Osteoblast (primary cell): Measurements from ENCODE around the gene CFAP57. TPM values are rescaled to one million over a fixed set of nuclear protein-coding genes. Genes with fewer than 3 reads are reported as not detected.
A peak's percentile ranks its signal among the peaks of the same experiment; 100 is the strongest.

ENCODE experiments used
- DNase-seq: peaks from one replicate; pipeline ENCODE4 v3.0.0; 2011; ENCODE audit warnings: low spot score, mixed read lengths; ENCODE audit not compliant: insufficient read length; ENCODE audit errors: missing footprints
- H2AFZ ChIP-seq: 2 replicates; pipeline ENCODE4 v1.6.0; 2011; ENCODE audit warnings: mild to moderate bottlenecking, low read length
- H3K27ac ChIP-seq: 2 replicates; pipeline ENCODE4 v1.5.1; 2011; ENCODE audit warnings: mild to moderate bottlenecking, low read depth, low read length, moderate library complexity
- H3K27me3 ChIP-seq: 2 replicates; pipeline ENCODE4 v1.6.0; 2012; ENCODE audit warnings: mild to moderate bottlenecking, control low read depth, inconsistent platforms, low read length, moderate library complexity; ENCODE audit not compliant: insufficient read depth
- H3K36me3 ChIP-seq: 2 replicates; pipeline ENCODE4 v1.5.1; 2011; ENCODE audit warnings: mild to moderate bottlenecking, low read length, control low read depth, moderate library complexity; ENCODE audit not compliant: insufficient read depth
- H3K4me1 ChIP-seq: 2 replicates; pipeline ENCODE4 v1.5.1; 2011; ENCODE audit warnings: mild to moderate bottlenecking, low read length, control low read depth, moderate library complexity; ENCODE audit not compliant: insufficient read depth
- H3K4me2 ChIP-seq: 2 replicates; pipeline ENCODE4 v1.6.0; 2011; ENCODE audit warnings: mild to moderate bottlenecking, low read length; ENCODE audit not compliant: insufficient read depth
- H3K4me3 ChIP-seq: fragments of 200-600 bp; sonication (generic); 3 replicates; pipeline ENCODE4 v1.5.1; 2012; ENCODE audit warnings: mild to moderate bottlenecking, low read length, inconsistent platforms; ENCODE audit not compliant: insufficient read depth
- H3K79me2 ChIP-seq: 2 replicates; pipeline ENCODE4 v1.6.0; 2012; ENCODE audit warnings: mild to moderate bottlenecking, low read length, control low read depth, inconsistent platforms; ENCODE audit not compliant: insufficient read depth
- H3K9me3 ChIP-seq: 2 replicates; pipeline ENCODE4 v1.5.1; 2011; ENCODE audit warnings: low read depth, low read length, control low read depth
- H4K20me1 ChIP-seq: 2 replicates; pipeline ENCODE4 v1.6.0; 2012; ENCODE audit warnings: mild to moderate bottlenecking, low read length, control low read depth; ENCODE audit not compliant: insufficient read depth
- CTCF ChIP-seq: IDR thresholded peaks from 2 replicates; pipeline ENCODE4 v1.5.1; 2011; ENCODE audit warnings: mild to moderate bottlenecking, low read depth, low read length, moderate library complexity; ENCODE audit errors: extremely low read depth
- total RNA-seq: library from RNA; depleted of rRNA; stranded (reverse); fragments of >200 nt; gene quantifications from 2 replicates; pipeline ENCODE4 v1.2.3, GENCODE V29; 2012

The CFAP57 gene
- total RNA-seq, 1 donor, result under 0.01 TPM

DNA sequence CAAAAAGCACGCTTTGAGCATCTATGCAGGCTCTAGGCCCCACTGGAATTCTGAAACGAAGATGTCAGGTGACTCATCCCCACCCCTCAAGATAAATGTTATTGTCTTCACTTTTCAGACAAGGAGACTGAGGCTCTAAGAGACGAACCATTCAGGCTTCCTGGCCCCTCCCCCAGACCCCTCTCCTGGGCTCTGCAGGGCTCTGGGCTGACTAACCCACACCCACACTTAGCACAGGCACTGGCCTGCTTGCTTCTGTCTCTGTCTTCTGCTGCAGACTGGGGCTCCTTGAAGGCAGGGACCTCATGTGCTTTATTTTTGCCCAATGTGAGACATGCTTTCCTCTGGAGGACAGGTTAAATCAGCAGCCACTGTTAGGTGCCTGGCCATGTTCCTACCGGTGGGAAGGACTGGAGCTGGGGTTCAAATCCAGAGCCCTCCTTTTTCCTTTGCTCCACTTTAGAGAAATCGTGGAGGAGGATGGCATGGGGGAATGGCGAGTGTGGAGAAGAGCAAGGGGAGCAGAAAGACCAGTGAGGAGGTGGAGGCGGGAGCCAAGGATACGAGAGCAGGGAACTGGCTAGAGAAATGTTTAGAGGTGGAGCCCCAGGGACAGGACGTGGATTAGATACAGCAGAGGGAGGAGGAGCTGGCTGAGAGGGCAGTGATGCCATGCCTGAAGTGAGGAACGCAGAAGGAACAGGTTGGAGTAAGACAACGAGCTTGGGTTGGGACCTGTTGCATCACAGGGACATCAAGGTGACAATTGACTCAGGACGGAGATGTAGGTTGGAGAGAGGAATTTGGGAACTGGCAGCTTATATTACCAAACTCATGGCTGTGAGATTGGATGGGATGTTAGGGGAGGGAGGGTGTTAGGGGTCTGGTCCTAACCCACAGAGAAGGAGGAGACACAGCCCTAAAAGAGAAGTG lies 99.3 kb downstream of the CFAP57 start:
- Histone ChIP-seq H3K27me3 (peaks cover 11% of the 10 kb centered on the region), H3K36me3 (no peaks in the 10 kb centered on the region), H2AFZ (no peak overlapping the region), H4K20me1 (no peaks in the 10 kb centered on the region), H3K79me2 (no peaks in the 10 kb centered on the region), H3K4me2 (no peak overlapping the region), H3K27ac (no peak overlapping the region), H3K9me3 (no peaks in the 10 kb centered on the region), H3K4me1 (no peaks in the 10 kb centered on the region), H3K4me3 (no peak overlapping the region)
- TF ChIP-seq CTCF, result no peak
- DNase-seq, result no peak

DNA sequence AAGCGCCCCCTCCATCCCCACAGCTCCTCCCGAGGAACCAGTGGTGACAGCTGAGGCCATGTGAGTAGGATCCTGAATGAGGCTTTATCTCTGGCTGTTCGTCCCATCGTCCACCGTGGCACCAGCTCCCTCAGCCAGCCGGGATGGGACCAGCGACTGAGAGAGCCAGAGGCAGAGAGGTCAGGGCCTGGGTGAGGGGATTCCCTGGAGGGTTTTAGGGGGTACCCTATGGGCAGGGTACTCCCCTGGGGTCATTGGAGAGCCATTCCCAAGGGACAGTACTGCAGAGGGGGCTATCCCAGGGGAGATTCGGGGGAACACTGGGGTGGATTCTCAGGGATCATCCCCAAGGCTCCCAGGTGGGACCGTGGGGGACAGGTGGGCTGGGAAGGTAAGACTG lies 100.0 kb downstream of the CFAP57 start:
- TF ChIP-seq CTCF, result no peak
- no peak overlapping the region for H3K4me2 ChIP-seq

DNA sequence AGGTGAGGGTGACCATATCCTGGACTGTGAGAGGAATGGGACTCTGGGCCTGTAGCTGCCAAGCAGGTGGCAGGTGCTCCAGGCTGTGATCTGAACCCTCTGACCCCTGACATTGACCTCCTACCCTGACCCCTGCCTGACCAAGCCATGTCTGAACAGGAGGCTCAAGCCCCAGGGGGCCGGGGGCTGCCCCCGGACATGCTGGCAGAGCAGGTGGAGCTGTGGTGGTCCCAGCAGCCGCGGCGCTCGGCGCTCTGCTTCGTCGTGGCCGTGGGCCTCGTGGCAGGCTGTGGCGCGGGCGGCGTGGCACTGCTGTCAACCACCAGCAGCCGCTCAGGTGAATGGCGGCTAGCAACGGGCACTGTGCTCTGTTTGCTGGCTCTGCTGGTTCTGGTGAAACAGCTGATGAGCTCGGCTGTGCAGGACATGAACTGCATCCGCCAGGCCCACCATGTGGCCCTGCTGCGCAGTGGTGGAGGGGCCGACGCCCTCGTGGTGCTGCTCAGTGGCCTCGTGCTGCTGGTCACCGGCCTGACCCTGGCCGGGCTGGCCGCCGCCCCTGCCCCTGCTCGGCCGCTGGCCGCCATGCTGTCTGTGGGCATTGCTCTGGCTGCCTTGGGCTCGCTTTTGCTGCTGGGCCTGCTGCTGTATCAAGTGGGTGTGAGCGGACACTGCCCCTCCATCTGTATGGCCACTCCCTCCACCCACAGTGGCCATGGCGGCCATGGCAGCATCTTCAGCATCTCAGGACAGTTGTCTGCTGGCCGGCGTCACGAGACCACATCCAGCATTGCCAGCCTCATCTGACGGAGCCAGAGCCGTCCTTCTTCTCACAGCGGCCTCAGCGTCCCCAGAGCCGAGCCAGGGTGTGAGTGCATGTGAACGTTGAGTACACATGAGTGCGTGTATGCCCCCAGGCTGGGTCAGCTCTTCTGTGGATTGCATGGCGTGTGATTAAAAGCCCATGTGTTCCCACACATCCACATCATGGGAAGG lies 100.7 kb downstream of the CFAP57 start:
- DNase-seq, result no peak
- no peaks in the 10 kb centered on the region for H3K79me2 ChIP-seq
- H3K36me3 ChIP-seq, result no peaks in the 10 kb centered on the region
- H3K27ac ChIP-seq, result no peak overlapping the region
- H4K20me1 ChIP-seq, result no peaks in the 10 kb centered on the region
- peaks cover 11% of the 10 kb centered on the region for H3K27me3 ChIP-seq
- no peaks in the 10 kb centered on the region for H3K4me1 ChIP-seq
- H3K9me3 ChIP-seq, result no peaks in the 10 kb centered on the region
- H2AFZ ChIP-seq, result no peak overlapping the region
- H3K4me2 ChIP-seq, result no peak overlapping the region
- TF ChIP-seq CTCF, result no peak
- H3K4me3 ChIP-seq, result no peak overlapping the region

More for the DNA sequence above, 100.0 kb downstream of the CFAP57 start:
- Histone ChIP-seq H3K4me1 (no peaks in the 10 kb centered on the region), H3K4me3 (no peak overlapping the region), H3K9me3 (no peaks in the 10 kb centered on the region), H3K27me3 (peaks cover 11% of the 10 kb centered on the region), H3K27ac (no peak overlapping the region), H2AFZ (no peak overlapping the region), H4K20me1 (no peaks in the 10 kb centered on the region), H3K36me3 (no peaks in the 10 kb centered on the region), H3K79me2 (no peaks in the 10 kb centered on the region)
- no peak for DNase-seq

DNA sequence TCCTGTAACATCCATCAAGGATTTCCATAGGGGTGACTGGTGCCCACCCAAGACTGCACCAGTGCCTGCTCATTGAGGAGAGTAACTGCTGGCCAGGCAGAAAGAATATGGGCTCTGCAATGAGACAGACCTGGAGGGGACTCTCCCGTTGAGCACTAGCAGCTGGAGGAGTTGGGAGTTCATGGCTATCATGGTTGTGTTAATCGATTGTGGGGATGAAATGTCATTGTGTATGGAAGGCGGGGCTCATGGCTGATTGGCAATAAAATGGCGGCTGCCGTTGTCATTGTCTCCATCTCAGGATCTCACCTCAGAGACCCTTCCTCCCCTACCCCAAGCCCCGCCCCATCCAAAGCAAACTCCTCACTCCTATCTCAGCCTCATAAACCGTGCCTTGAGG lies 101.6 kb downstream of the CFAP57 start:
- H3K4me1 ChIP-seq, result no peaks in the 10 kb centered on the region
- H3K9me3 ChIP-seq, result no peaks in the 10 kb centered on the region
- H3K4me3 ChIP-seq, result no peak overlapping the region
- peaks cover 11% of the 10 kb centered on the region for H3K27me3 ChIP-seq
- no peak for TF ChIP-seq CTCF
- no peaks in the 10 kb centered on the region for H4K20me1 ChIP-seq
- no peak overlapping the region for H2AFZ ChIP-seq
- no peak overlapping the region for H3K27ac ChIP-seq
- H3K79me2 ChIP-seq, result no peaks in the 10 kb centered on the region
- peak; percentile 86 for DNase-seq
- H3K36me3 ChIP-seq, result no peaks in the 10 kb centered on the region
- H3K4me2 ChIP-seq, result no peak overlapping the region
